Measurements from ENCODE around the gene AOPEP. TPM values are rescaled to one million over a fixed set of nuclear protein-coding genes. Genes with fewer than 3 reads are reported as not detected.
A peak's percentile ranks its signal among the peaks of the same experiment; 100 is the strongest.

AOPEP gene
- total and polyA plus RNA-seq, 2 of the 13 experiments (the other 11 are each of a cell fraction or from before 2014, with no cell fraction given): 22.2 to 41.6 TPM

- Histone ChIP-seq H3K27me3 (ENCODE audit: control insufficient read depth in 1 of 2, insufficient read depth in 2 of 2, low read length in 2 of 2) (no peaks in the 10 kb centered on the region), H3K4me2 (ENCODE audit: low read depth, low read length) (no peak overlapping the region), H3K4me1 (ENCODE audit: insufficient read depth, low read length) (peaks cover 60% of the 10 kb centered on the region), H3K36me3 (replicated peaks in 1 of 2; ENCODE audit: control insufficient read depth in 1 of 2, insufficient read depth in 2 of 2, low read length in 2 of 2) (no peaks in the 10 kb centered on the region; a peak in 1 of 5 replicates), H2AFZ (ENCODE audit: low read length) (no peak overlapping the region), H3K79me2 (ENCODE audit: insufficient read depth, low read length) (peaks cover 36% of the 10 kb centered on the region), H3K9me3 (ENCODE audit: low read length) (no peaks in the 10 kb centered on the region), H4K20me1 (ENCODE audit: insufficient read depth, low read length) (no peaks in the 10 kb centered on the region), H3K27ac (ENCODE audit: extremely low read length, insufficient read depth, low read length) (peak overlapping the region; percentile 23), H3K4me3 (replicated peaks in 1 of 3; ENCODE audit: insufficient read depth in 1 of 3, low read depth in 2 of 3, low read length in 3 of 3) (no peak overlapping the region), H3K9ac (ENCODE audit: insufficient read depth, low read depth, low read length) (no peak overlapping the region)
- 75% methylated on average over 1 of the region's 1 CpG for WGBS (ENCODE audit: low lambda C conversion rate)
- in situ Hi-C loops (cut with HindIII; ENCODE audit: extremely low pct_ligation_motif_present, low pct_unique_long_range_greater_than_20kb): no loop called here
- ATAC-seq (no peak), FAIRE-seq (no peak), DNase-seq (ENCODE audit: low spot score) (no peak)
- ChIA-PET CTCF (ENCODE audit: low intra/inter-chr PET ratio, low total read pairs) (no interaction called here), POLR2A (interaction anchor here (1.1 kb wide), 2 partner anchors 13 to 74 kb away, joined by 3 to 4 read pairs; no protein-coding TSS in a partner anchor)
- no TSS peak for BruUV-seq (replicated peaks)
- intact Hi-C loops (cut with micrococcal nuclease; ENCODE audit: unreplicated experiment): loop anchor here (5.0 kb wide), 1 partner anchor 74 kb away; no protein-coding TSS in a partner anchor
- TF ChIP-seq KIAA2018 (CRISPR knock-in tag; IDR thresholded peaks at IDR 0.05; ENCODE audit: borderline replicate concordance) (no peak), ZNF383 (CRISPR knock-in tag; IDR thresholded peaks at IDR 0.05; ENCODE audit: borderline replicate concordance) (no peak), ZBTB44 (CRISPR knock-in tag; IDR thresholded peaks at IDR 0.05) (no peak), ZNF563 (CRISPR knock-in tag; IDR thresholded peaks at IDR 0.05) (no peak), SYNCRIP (IDR thresholded peaks at IDR 0.05; ENCODE audit: insufficient read depth, low read depth, low read length) (no peak), ZNF598 (CRISPR knock-in tag; IDR thresholded peaks at IDR 0.05; ENCODE audit: borderline replicate concordance) (no peak), KLF9 (CRISPR knock-in tag; IDR thresholded peaks at IDR 0.05; ENCODE audit: low read depth) (no peak), PLSCR1 (CRISPR knock-in tag; IDR thresholded peaks at IDR 0.05; ENCODE audit: borderline replicate concordance) (no peak), ZNF800 (CRISPR knock-in tag; IDR thresholded peaks at IDR 0.05) (no peak), RELA (CRISPR knock-in tag; IDR thresholded peaks at IDR 0.05) (no peak), ZNF230 (CRISPR knock-in tag; IDR thresholded peaks at IDR 0.05) (no peak), SRSF1 (optimal IDR thresholded peaks at IDR 0.05; ENCODE audit: low read depth, low read length) (no peak)
Observed at GRCh38 chr9:94996641-94997040, 270.1 kb downstream of the AOPEP start.
